ENCODE results near the gene C2CD4D.

The C2CD4D gene

DNA sequence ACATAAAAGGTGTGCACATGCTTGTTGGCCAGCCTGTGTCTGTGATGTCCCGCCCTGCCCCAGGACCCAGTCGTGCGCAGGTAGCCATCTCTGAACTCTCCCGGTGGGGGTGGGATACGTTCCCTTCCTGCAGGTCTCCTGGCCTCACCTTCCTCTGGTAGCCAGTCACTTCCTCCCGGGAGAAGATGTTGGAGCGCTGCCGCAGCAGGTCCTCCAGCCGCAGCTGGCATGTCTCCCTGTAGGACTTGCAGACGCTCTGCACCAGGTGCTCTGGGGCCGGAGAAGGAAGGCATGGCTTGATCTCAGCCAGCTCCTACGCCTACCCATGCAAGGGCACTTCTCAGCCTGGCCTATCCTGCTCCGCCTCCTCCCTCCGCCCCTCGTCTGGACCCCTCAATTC lies 25.2 kb downstream of the C2CD4D start:
- DNase-seq (ENCODE audit: low spot score): no peak

GRCh38 chr1:151813271-151813977 lies 26.2 kb downstream of the C2CD4D start:
- DNase-seq (ENCODE audit: low spot score): no peak

DNA sequence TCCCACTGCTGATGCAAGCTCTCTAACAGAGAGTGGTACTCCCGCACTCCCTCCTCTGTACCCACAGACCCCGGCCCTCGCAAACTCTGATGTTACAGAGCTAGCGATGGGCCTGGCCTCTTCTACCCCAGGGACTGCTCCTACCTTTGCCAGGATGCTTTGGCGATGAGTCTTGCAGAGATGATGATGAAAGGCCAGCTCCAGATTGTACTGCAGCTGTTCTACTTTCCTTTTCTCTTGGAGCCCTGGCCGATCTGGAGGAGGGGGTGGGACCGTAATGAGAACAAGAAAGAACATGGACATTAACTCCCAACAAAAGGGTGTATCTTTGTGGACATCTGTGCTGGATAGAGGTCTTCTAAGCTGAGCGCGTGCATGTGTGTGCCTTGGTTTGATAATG lies 28.4 kb downstream of the C2CD4D start:
- no peak for DNase-seq (ENCODE audit: low spot score)

DNA sequence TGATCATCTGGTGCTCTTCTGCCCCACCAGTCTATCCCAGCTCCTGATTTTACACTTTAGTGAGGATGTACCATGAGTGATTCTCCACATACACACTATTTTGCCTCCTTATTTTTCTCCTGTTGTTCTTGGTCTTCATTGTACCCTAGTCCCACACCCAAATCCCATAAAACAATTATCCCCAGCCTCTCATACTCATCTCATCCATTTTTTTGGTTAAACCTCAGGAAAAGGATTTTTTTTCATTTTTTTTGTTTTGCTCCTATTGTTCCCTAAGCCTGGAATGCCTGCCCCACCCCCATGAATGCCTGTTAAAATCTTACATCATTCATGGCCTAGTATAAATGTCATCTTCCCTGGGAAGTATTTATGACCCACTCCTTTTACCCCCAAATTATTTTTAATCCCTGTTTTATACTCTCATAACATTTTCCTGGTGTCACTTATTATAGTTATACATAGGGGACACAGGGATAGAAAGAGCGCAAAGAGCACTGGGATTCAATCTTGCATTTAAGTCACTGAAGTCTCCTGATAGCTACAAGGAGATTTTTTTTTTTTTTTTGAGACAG lies 29.5 kb downstream of the C2CD4D start:
- DNase-seq (ENCODE audit: low spot score): no peak

DNA sequence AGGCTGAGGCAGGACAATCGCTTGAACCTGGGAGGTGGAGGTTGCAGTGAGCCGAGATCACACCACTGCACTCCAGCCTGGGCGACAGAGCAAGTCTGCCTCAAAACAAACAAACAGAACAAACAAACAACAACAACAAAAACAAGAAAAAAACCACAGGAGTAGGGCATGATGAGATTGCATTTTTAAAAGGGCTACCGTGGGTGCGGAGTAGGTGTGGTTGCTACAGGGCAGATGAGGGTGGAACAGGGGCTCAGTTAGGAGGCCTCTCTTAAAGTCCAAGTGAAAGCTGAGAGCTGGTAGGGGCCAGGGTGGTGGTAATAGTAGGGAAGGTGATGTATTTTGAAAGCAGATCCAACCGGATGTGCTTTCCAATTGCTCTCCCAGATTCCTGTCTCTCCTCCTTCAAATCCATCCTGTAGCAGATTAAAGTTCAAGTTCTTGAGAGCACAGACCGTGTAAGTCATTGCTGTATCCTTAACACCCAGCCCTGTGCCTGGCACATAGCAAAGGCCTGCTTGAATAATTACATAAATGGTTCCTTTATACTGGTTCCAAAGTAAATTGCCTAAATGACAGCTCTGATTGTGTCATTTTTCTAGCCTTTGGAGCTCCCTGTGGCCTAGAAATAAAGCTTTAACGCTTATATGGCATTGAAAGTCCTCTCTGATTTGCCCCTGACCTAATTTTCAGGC lies 30.2 kb downstream of the C2CD4D start:
- DNase-seq (ENCODE audit: low spot score): no peak

GRCh38 chr1:151807766-151808165 lies 31.9 kb downstream of the C2CD4D start:
- DNase-seq (ENCODE audit: low spot score): no peak

GRCh38 chr1:151807131-151807530 lies 32.5 kb downstream of the C2CD4D start:
- no peak for DNase-seq (ENCODE audit: low spot score)

GRCh38 chr1:151806170-151806569 lies 33.5 kb downstream of the C2CD4D start:
- no peak for DNase-seq (ENCODE audit: low spot score)

DNA sequence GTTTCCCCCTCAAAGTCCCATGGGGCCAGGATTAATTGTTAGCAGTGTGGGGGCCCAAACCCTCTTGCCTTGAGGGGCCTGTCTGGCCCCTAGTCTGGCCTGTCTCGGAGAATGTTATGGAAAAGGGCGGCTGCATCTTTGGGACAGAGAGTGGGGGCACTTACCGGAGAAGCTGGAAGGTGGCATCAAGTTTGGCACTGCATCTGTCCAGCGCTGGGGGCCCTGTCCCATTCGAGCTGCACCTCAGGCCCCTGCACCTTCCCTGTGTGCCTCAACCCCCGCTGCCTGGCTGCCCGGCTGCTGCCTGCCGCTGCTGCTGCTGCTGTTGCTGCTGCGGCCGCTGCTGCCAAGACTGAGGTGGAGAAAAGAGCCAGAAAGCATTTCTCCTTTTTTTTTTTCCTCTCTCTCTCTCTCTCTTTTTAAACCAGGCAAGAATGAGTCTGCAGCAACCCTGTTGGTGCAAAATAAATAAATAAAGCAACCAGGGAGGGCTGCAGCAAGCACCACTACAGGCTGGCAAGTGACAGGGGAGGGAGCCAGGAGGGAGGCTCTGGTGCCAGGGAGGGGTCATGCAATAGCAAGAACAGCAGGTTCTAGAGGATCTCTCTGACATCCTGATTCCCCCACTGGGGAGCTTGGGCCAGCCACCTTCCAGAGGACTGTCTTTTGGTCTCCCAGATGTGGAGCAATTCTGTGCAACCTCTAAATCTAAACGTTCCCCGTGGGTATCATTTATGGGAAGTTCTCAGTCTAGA lies 34.4 kb downstream of the C2CD4D start, which contains the start of gene LINGO4:
Gene LINGO4, minus strand, starts transcription at position 354 of the 755 bp plus-strand sequence. CDS start 2,715 bp downstream, outside the sequence.
- no peak for DNase-seq (ENCODE audit: low spot score)

GRCh38 chr1:151803915-151804314 lies 35.7 kb downstream of the C2CD4D start:
- no peak for DNase-seq (ENCODE audit: low spot score)

DNA sequence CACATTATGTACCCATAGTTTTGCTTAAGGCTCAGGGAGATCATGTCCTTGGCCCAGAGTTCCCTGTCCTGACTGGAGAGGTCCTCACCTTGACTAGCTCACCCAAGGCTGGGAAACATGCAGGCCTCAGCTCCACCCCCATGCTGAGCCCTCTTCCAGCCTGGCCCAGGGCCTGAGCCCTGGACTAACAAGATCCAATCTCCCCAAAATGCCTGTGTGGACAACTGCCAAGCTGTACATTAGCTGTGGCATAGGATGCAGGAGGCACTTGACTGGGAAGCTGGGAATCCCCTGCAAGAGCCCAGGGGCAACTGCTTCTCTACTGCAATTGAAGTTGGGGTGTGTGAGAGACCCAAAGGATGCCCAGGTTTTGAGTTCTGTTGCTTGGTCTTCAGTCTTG lies 36.5 kb downstream of the C2CD4D start:
- no peak for DNase-seq (ENCODE audit: low spot score)

GRCh38 chr1:151802372-151802771 lies 37.2 kb downstream of the C2CD4D start:
- no peak for DNase-seq (ENCODE audit: low spot score)

- no peak for DNase-seq (ENCODE audit: low spot score)
Observed at GRCh38 chr1:151801846-151802245, 37.8 kb downstream of the C2CD4D start.

GRCh38 chr1:151801310-151801820 lies 38.3 kb downstream of the C2CD4D start:
- no peak for DNase-seq (ENCODE audit: low spot score)

- no peak for DNase-seq (ENCODE audit: low spot score)
Observed at GRCh38 chr1:151800830-151801229, 38.8 kb downstream of the C2CD4D start.

DNA sequence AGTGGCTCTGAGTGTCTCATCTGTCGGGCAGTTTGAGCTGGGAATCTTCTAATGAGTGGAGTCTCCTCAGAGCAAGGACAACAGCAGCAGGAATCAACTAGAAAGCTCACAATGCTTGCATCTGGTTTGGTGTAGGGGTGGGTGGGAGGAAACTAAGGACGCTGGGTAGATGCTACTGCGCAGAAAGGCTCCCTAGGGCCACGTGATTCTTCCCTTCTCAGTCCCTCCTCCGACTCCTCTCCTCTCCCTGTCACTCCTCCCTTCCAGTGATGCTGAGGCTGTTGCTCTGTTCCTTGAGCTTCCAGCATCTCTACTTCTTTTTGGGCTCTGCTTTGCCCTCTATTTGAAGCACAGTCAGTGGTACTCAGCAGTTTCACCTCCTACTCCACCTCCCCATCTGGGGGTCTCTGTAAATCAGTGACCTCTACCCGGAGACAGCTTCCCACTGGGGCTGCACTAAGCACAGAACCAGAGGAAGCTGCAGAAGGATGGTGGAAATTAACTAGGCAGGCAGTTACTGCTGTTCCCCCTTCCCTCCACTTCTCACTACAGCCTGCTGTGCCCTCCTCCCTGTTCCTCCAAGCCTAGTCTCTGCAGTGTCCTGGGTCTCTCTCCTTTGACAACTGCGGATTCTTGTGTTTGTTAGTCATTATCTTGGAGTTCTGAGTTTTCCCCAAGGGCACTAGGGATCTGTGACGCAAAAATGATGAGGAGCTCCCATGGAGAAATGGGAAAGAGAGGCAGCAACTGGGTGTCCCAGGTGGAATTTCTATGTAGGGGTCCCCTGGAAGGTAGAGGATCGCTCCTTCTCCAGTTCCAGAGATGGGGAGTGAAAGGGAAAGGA lies 40.2 kb downstream of the C2CD4D start:
- no peak for DNase-seq (ENCODE audit: low spot score)

DNA sequence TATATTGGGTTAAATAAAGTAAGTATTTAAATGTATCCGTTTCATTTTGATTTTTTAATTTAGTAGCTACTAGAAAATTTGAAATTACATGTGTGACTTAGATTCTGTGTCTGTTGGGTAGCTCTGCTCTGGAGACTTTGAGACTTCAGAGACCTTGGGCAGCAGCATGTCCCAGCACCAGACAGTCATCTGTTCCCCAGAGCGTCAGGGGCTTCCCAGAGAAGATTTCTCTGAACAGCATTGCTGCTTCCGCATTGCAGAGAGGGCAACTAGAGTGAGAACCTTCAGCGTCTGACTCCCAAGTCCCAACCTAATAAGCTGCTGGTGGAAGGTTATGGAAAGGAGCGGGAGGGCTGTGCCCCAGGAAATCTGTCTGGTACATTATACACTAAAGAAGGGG lies 41.0 kb downstream of the C2CD4D start:
- no peak for DNase-seq (ENCODE audit: low spot score)

GRCh38 chr1:151790940-151791651 lies 48.5 kb downstream of the C2CD4D start:
- peak; percentile 43 for DNase-seq (ENCODE audit: low spot score)

DNA sequence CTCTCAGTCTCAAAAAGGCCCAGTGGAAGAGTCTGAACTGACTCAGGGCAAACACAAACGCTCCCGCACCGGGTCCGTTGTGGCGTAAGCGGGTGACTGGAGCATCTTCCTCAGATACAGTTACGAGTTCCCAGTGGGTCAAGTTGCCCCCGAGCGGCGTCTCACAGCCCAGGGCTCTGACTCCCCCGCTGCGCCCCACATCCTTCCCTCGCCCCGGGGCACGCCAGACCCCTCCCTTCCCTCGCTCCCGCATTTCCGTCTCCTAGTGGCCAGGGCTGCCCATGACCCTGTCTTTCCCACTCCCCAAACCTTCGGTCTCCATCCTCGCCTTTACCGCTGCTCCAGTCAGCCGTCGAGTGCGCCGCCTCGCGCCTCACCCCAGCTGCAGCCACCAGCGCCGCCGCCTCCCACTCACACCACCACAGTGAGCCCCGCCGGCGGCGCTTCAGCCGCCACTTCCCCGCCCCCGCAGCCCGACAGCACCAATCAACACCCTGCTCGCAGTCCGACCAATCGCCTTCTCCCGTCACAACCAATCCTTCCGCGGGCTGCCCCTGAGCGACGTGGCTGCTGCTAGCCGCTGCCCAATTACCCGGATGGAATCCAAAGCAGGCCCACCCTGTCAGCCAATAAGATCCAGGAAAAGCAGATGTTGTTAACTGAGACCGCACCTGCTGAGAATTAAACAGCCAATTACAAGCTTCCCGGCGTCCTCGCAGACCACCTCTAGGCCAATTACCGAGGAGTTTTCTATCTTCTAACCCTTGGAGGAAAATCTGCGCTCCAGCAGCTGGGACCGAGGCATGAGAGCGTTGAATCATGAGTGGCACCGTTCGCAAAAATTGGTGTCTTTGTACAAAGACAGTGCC lies 49.3 kb downstream of the C2CD4D start, which contains the start of gene TDRKH:
Gene TDRKH, minus strand, starts transcription at position 430 of the 869 bp plus-strand sequence. CDS start 7,478 bp downstream, outside the sequence.
- DNase-seq (ENCODE audit: low spot score): peak; percentile 100
